WTC11 (cell line): ENCODE data around the gene ZNF362. TPM values are rescaled to one million over a fixed set of nuclear protein-coding genes. Genes with fewer than 3 reads are reported as not detected.

Experiments used
- ATAC-seq: fragments of 200-7000 bp; cut with Tn5 transposase; 2 replicates; pipeline ENCODE4 v1.10.0; 2021; ENCODE audit warnings: mild to moderate bottlenecking, moderate library complexity
- CTCF ChIA-PET: fragments of 300-600 bp; sonication (Branson Sonifier 250); formaldehyde crosslinking; loops from one replicate; lab custom pipeline; 2021; ENCODE audit warnings: antibody characterized with exemption; lab: Charles Lee
- POLR2A ChIA-PET: fragments of 350-600 bp; sonication (Branson Sonifier 250); formaldehyde crosslinking; loops from one replicate; lab custom pipeline; 2021; ENCODE audit warnings: antibody characterized with exemption; lab: Charles Lee
- DNase-seq: peaks from one replicate; pipeline ENCODE4 v3.0.0; 2021; ENCODE audit warnings: low spot score
- H3K27ac Mint-ChIP-seq: 2 replicates; pipeline ENCODE4 v1.8.0; 2021; ENCODE audit warnings: mixed read lengths
- H3K27me3 Mint-ChIP-seq: 2 replicates; pipeline ENCODE4 v1.8.0; 2021; ENCODE audit warnings: low read depth, mild to moderate bottlenecking, moderate library complexity, mixed read lengths
- H3K36me3 Mint-ChIP-seq: 2 replicates; pipeline ENCODE4 v1.8.0; 2021; ENCODE audit warnings: mixed read lengths
- H3K4me1 Mint-ChIP-seq: 2 replicates; pipeline ENCODE4 v1.8.0; 2022; ENCODE audit warnings: mixed read lengths
- H3K4me3 Mint-ChIP-seq: 2 replicates; pipeline ENCODE4 v1.8.0; 2021; ENCODE audit warnings: mild to moderate bottlenecking, moderate library complexity, mixed read lengths
- H3K9me3 Mint-ChIP-seq: 2 replicates; pipeline ENCODE4 v1.8.0; 2021; ENCODE audit warnings: mixed read lengths
- ATF1 ChIP-seq: sonication (generic); formaldehyde crosslinking; IDR thresholded peaks from 2 replicates; pipeline ENCODE4 v1.8.1; 2023; ENCODE audit warnings: mild to moderate bottlenecking, moderate library complexity, missing genetic modification reagents
- ATF6 ChIP-seq: sonication (generic); formaldehyde crosslinking; IDR thresholded peaks from 2 replicates; pipeline ENCODE4 v1.8.1; 2023; ENCODE audit warnings: mild to moderate bottlenecking, missing genetic modification reagents
- ELF4 ChIP-seq: sonication (generic); formaldehyde crosslinking; IDR thresholded peaks from 2 replicates; pipeline ENCODE4 v1.8.1; 2022; ENCODE audit warnings: low read depth, mild to moderate bottlenecking, moderate library complexity, missing genetic modification reagents
- FOXK1 ChIP-seq: sonication (generic); formaldehyde crosslinking; IDR thresholded peaks from 2 replicates; pipeline ENCODE4 v1.8.0; 2022; ENCODE audit warnings: mild to moderate bottlenecking, moderate library complexity, missing genetic modification reagents
- GABPB1 ChIP-seq: sonication (generic); formaldehyde crosslinking; IDR thresholded peaks from 2 replicates; pipeline ENCODE4 v1.8.1; 2023; ENCODE audit warnings: mild to moderate bottlenecking, missing genetic modification reagents
- HMGA2 ChIP-seq: fragments of 250-450 bp; sonication (Bioruptor Pico); IDR thresholded peaks from 2 replicates; pipeline ENCODE4 v1.4.0; 2021; ENCODE audit warnings: mild to moderate bottlenecking, moderate library complexity
- HMGXB4 ChIP-seq: sonication (generic); formaldehyde crosslinking; IDR thresholded peaks from 2 replicates; pipeline ENCODE4 v1.8.1; 2023; ENCODE audit warnings: mild to moderate bottlenecking, moderate library complexity, missing genetic modification reagents
- IRF2 ChIP-seq: sonication (generic); formaldehyde crosslinking; IDR thresholded peaks from 2 replicates; pipeline ENCODE4 v1.8.0; 2022; ENCODE audit warnings: low read depth, missing genetic modification reagents, borderline replicate concordance
- MAX ChIP-seq: sonication (generic); formaldehyde crosslinking; IDR thresholded peaks from 2 replicates; pipeline ENCODE4 v1.8.0; 2022; ENCODE audit warnings: mild to moderate bottlenecking, missing genetic modification reagents
- MYBL2 ChIP-seq: sonication (generic); formaldehyde crosslinking; IDR thresholded peaks from 2 replicates; pipeline ENCODE4 v1.8.1; 2023; ENCODE audit warnings: mild to moderate bottlenecking, moderate library complexity, missing genetic modification reagents
- NR3C1 ChIP-seq: sonication (generic); formaldehyde crosslinking; conservative IDR thresholded peaks from 2 replicates; pipeline ENCODE4 v1.8.1; 2023; ENCODE audit warnings: low read depth, mild to moderate bottlenecking, missing genetic modification reagents
- PRDM15 ChIP-seq: sonication (generic); formaldehyde crosslinking; IDR thresholded peaks from 2 replicates; pipeline ENCODE4 v1.8.0; 2022; ENCODE audit warnings: missing genetic modification reagents
- PRRX2 ChIP-seq: fragments of 250-450 bp; sonication (Bioruptor Pico); IDR thresholded peaks from 2 replicates; pipeline ENCODE4 v1.8.0; 2021; ENCODE audit warnings: mild to moderate bottlenecking
- TEAD4 ChIP-seq: sonication (generic); formaldehyde crosslinking; IDR thresholded peaks from 2 replicates; pipeline ENCODE4 v1.8.0; 2022; ENCODE audit warnings: mild to moderate bottlenecking, missing genetic modification reagents
- ZBTB21 ChIP-seq: sonication (generic); formaldehyde crosslinking; IDR thresholded peaks from 2 replicates; pipeline ENCODE4 v1.8.1; 2023; ENCODE audit warnings: mild to moderate bottlenecking, missing genetic modification reagents, borderline replicate concordance
- ZMAT4 ChIP-seq: fragments of 250-450 bp; sonication (Bioruptor Pico); IDR thresholded peaks from 2 replicates; pipeline ENCODE4 v1.9.0; 2021; ENCODE audit warnings: mild to moderate bottlenecking
- ZNF121 ChIP-seq: sonication (generic); formaldehyde crosslinking; IDR thresholded peaks from 2 replicates; pipeline ENCODE4 v1.8.0; 2023; ENCODE audit warnings: missing genetic modification reagents
- ZNF232 ChIP-seq: sonication (generic); formaldehyde crosslinking; IDR thresholded peaks from 2 replicates; pipeline ENCODE4 v1.8.0; 2022; ENCODE audit warnings: mild to moderate bottlenecking, missing genetic modification reagents
- ZNF263 ChIP-seq: sonication (generic); formaldehyde crosslinking; IDR thresholded peaks from 2 replicates; pipeline ENCODE4 v1.8.1; 2022; ENCODE audit warnings: low read depth, mild to moderate bottlenecking, moderate library complexity, missing genetic modification reagents
- ZNF396 ChIP-seq: fragments of 250-450 bp; sonication (Bioruptor Pico); IDR thresholded peaks from 2 replicates; pipeline ENCODE4 v1.8.0; 2021; ENCODE audit warnings: mild to moderate bottlenecking, moderate library complexity, borderline replicate concordance
- ZNF512 ChIP-seq: sonication (generic); formaldehyde crosslinking; IDR thresholded peaks from 2 replicates; pipeline ENCODE4 v1.8.1; 2022; ENCODE audit warnings: missing genetic modification reagents, borderline replicate concordance
- ZNF671 ChIP-seq: fragments of 250-450 bp; sonication (Bioruptor Pico); IDR thresholded peaks from 2 replicates; pipeline ENCODE4 v1.8.0; 2021; ENCODE audit warnings: mild to moderate bottlenecking
- total RNA-seq: library from RNA; stranded (reverse); gene quantifications from 3 replicates; pipeline ENCODE4 v1.2.3, GENCODE V29; 2021

Gene ZNF362
- total RNA-seq, 1 experiment from 2014 or later: 24.2 TPM

- ATAC-seq (no peak), DNase-seq (no peak)
- Mint-ChIP-seq H3K9me3 (no peaks in the 10 kb centered on the region), H3K27ac (no peak overlapping the region), H3K36me3 (no peaks in the 10 kb centered on the region)
- ChIA-PET CTCF (interaction anchor here (0.5 to 1.4 kb wide), 3 partner anchors 26 to 682 kb away, joined by 3 to 4 read pairs (median 3); no protein-coding TSS in a partner anchor), POLR2A (no interaction called here)
- no peak for TF ChIP-seq HMGA2 (CRISPR knock-in tag)
- no peak for TF ChIP-seq ZNF121 (CRISPR knock-in tag)
- no peak for TF ChIP-seq NR3C1 (CRISPR knock-in tag)
- TF ChIP-seq FOXK1 (CRISPR knock-in tag): no peak
- no peak for TF ChIP-seq MYBL2 (CRISPR knock-in tag)
- no peak for TF ChIP-seq PRDM15 (CRISPR knock-in tag)
- TF ChIP-seq ZNF263 (CRISPR knock-in tag): no peak
- no peak for TF ChIP-seq ZNF396 (CRISPR knock-in tag)
- TF ChIP-seq, all 79 proteins: peak for 0
- no peak overlapping the region for H3K4me3 Mint-ChIP-seq
- H3K27me3 Mint-ChIP-seq: peaks cover 28% of the 10 kb centered on the region
- peaks cover 35% of the 10 kb centered on the region for H3K4me1 Mint-ChIP-seq
These were observed 11.5 kb upstream of the ZNF362 start for GRCh38 chr1:33244809-33245186.

- H3K27me3 Mint-ChIP-seq: peaks cover 36% of the 10 kb centered on the region
- no peaks in the 10 kb centered on the region for H3K9me3 Mint-ChIP-seq
- H3K36me3 Mint-ChIP-seq: no peaks in the 10 kb centered on the region
- H3K4me3 Mint-ChIP-seq: no peak overlapping the region
- DNase-seq (no peak), ATAC-seq (no peak)
- no peak overlapping the region for H3K27ac Mint-ChIP-seq
- ChIA-PET POLR2A (no interaction called here), CTCF (no interaction called here)
- TF ChIP-seq ATF6 (CRISPR knock-in tag): no peak
- TF ChIP-seq GABPB1 (CRISPR knock-in tag): no peak
- no peak for TF ChIP-seq ZBTB21 (CRISPR knock-in tag)
- no peak for TF ChIP-seq ZNF263 (CRISPR knock-in tag)
- no peak for TF ChIP-seq ELF4 (CRISPR knock-in tag)
- no peak for TF ChIP-seq TEAD4 (CRISPR knock-in tag)
- TF ChIP-seq ZNF232 (CRISPR knock-in tag): no peak
- TF ChIP-seq ZNF512 (CRISPR knock-in tag): no peak
- TF ChIP-seq HMGXB4 (CRISPR knock-in tag): no peak
- TF ChIP-seq IRF2 (CRISPR knock-in tag): no peak
- no peak for TF ChIP-seq ATF1
- TF ChIP-seq MAX: no peak
- TF ChIP-seq ZNF396 (CRISPR knock-in tag): no peak
- TF ChIP-seq ZMAT4: no peak
- no peak for TF ChIP-seq PRRX2 (CRISPR knock-in tag)
- TF ChIP-seq ZNF671 (CRISPR knock-in tag): no peak
- peaks cover 35% of the 10 kb centered on the region for H3K4me1 Mint-ChIP-seq
These were observed 10.1 kb upstream of the ZNF362 start for GRCh38 chr1:33246171-33246570.
